ENCODE measurements around the gene HSD3B2. TPM values are rescaled to one million over a fixed set of nuclear protein-coding genes. Genes with fewer than 3 reads are reported as not detected.

HSD3B2 gene
- total RNA-seq, 4 donors from 2014 or later = 3.0 to 125 (median 46.4) TPM

- 67 to 83% methylated on average over 1 to 2 of the region's 2 CpGs for WGBS, 2 donors (ENCODE audit: low coverage in 1 of 2)
- in situ Hi-C loops (cut with MboI; ENCODE audit: low pct_ligation_motif_present in 1 of 4, low pct_unique_long_range_greater_than_20kb in 1 of 4, low sequenced_read_pairs in 3 of 4) (no loop called here), intact Hi-C loops (cut with DNase I; ENCODE audit: low total_unique reads) (no loop called here)
- no peak overlapping the region for H3K27ac ChIP-seq
- H3K9me3 ChIP-seq = no peaks in the 10 kb centered on the region
- H3K4me1 ChIP-seq = no peaks in the 10 kb centered on the region
- DNase-seq = no peak
- no peak for TF ChIP-seq POLR2A (IDR thresholded peaks at IDR 0.05)
- TF ChIP-seq EP300 (IDR thresholded peaks at IDR 0.05; ENCODE audit: low read depth) = no peak
- TF ChIP-seq CTCF (IDR thresholded peaks at IDR 0.05) = no peak
- no peak for TF ChIP-seq POLR2AphosphoS5 (IDR thresholded peaks at IDR 0.05)
- H3K4me3 ChIP-seq = no peak overlapping the region
- no peaks in the 10 kb centered on the region for H3K27me3 ChIP-seq
- no peaks in the 10 kb centered on the region for H3K36me3 ChIP-seq
Measured at GRCh38 chr1:119380304-119380703, 34.6 kb upstream of the HSD3B2 start.

- WGBS, 2 donors (ENCODE audit: low coverage in 1 of 2) = 88 to 100% methylated on average over 2 to 5 of the region's 5 CpGs
- in situ Hi-C loops (cut with MboI; ENCODE audit: low pct_ligation_motif_present in 1 of 4, low pct_unique_long_range_greater_than_20kb in 1 of 4, low sequenced_read_pairs in 3 of 4) = no loop called here
- H3K27ac ChIP-seq = no peak overlapping the region
Measured at GRCh38 chr1:119380983-119381662, 33.8 kb upstream of the HSD3B2 start.

GRCh38 chr1:119384591-119384990, 30.4 kb upstream of the HSD3B2 start:
- no peaks in the 10 kb centered on the region for H3K36me3 ChIP-seq
- DNase-seq = no peak
- 90% methylated on average over 4 of the region's 4 CpGs; no CpG with 5 or more reads in 1 of the 2 donors for WGBS, 2 donors (ENCODE audit: low coverage in 1 of 2)
- TF ChIP-seq EP300 (IDR thresholded peaks at IDR 0.05; ENCODE audit: low read depth) = no peak
- TF ChIP-seq CTCF (IDR thresholded peaks at IDR 0.05) = no peak
- no peaks in the 10 kb centered on the region for H3K4me1 ChIP-seq
- H3K4me3 ChIP-seq = no peak overlapping the region
- no peak overlapping the region for H3K27ac ChIP-seq
- no peaks in the 10 kb centered on the region for H3K9me3 ChIP-seq
- intact Hi-C loops (cut with DNase I; ENCODE audit: low total_unique reads) (no loop called here), in situ Hi-C loops (cut with MboI; ENCODE audit: low pct_ligation_motif_present in 1 of 4, low pct_unique_long_range_greater_than_20kb in 1 of 4, low sequenced_read_pairs in 3 of 4) (no loop called here)
- no peaks in the 10 kb centered on the region for H3K27me3 ChIP-seq

More at GRCh38 chr1:119380983-119381662, 33.8 kb upstream of the HSD3B2 start:
- Histone ChIP-seq H3K9me3 (no peaks in the 10 kb centered on the region), H3K27me3 (no peaks in the 10 kb centered on the region), H3K36me3 (no peaks in the 10 kb centered on the region), H3K4me3 (no peak overlapping the region), H3K4me1 (no peaks in the 10 kb centered on the region)
- no peak for TF ChIP-seq POLR2A (IDR thresholded peaks at IDR 0.05)
- no peak for TF ChIP-seq POLR2AphosphoS5 (IDR thresholded peaks at IDR 0.05)
- no peak for TF ChIP-seq CTCF (IDR thresholded peaks at IDR 0.05)
- TF ChIP-seq EP300 (IDR thresholded peaks at IDR 0.05; ENCODE audit: low read depth) = no peak
- intact Hi-C loops (cut with DNase I; ENCODE audit: low total_unique reads) = no loop called here
- no peak for DNase-seq

- intact Hi-C loops (cut with DNase I; ENCODE audit: low total_unique reads) = no loop called here
- Histone ChIP-seq H3K9me3 (no peaks in the 10 kb centered on the region), H3K27ac (no peak overlapping the region), H3K36me3 (no peaks in the 10 kb centered on the region), H3K27me3 (no peaks in the 10 kb centered on the region), H3K4me3 (no peak overlapping the region), H3K4me1 (peaks cover 0 to 5% (median 2%) of the 10 kb centered on the region in 4 donors)
- in situ Hi-C loops (cut with MboI; ENCODE audit: low pct_ligation_motif_present in 1 of 4, low pct_unique_long_range_greater_than_20kb in 1 of 4, low sequenced_read_pairs in 3 of 4) = no loop called here
- DNase-seq = no peak
- 89 to 91% methylated on average over 1 of the region's 1 CpG for WGBS, 2 donors (ENCODE audit: low coverage in 1 of 2)
- TF ChIP-seq CTCF (IDR thresholded peaks at IDR 0.05) (no peak), EP300 (IDR thresholded peaks at IDR 0.05; ENCODE audit: low read depth) (no peak), POLR2A (IDR thresholded peaks at IDR 0.05) (no peak), POLR2AphosphoS5 (IDR thresholded peaks at IDR 0.05) (no peak)
Measured at GRCh38 chr1:119385650-119386049, 29.3 kb upstream of the HSD3B2 start.

All from transverse colon (tissue), 4 donors.